ENCODE measurements around the gene STARD10.

DNA sequence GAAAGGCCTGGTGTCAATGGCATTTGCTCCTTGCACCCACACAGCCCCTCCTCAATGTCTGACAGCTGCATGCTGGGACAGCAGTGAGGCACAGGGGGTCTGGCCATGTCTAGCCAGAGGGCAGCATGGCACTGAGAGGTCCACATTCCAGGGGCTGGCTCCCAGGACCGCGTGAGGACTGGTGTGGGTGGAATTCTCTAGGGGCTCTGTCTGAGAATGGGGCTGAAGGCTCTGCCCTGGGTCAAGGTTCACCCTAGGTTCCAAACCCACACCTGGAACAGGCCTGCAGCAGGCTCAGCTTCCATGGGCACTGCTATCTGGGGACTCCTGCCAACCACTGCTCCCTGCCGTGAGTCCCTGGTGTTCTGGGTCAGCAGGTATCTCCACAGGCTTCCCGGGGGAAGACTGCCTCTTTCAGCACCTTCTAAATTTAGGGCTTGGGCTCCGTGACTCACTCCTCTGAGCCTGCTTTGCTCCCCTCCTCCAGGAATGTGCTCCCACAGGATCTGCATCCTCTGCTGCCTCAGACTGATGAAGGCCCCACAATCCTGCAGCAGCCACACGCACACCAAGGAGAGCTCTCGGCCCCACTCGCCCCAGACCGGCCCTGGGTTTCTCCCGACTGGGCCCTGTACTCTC is 4.2 kb downstream of the STARD10 start:
- no peak for TF ChIP-seq ZFP36 (IDR thresholded peaks at IDR 0.05; ENCODE audit: borderline replicate concordance, partially characterized antibody)
- no peak for TF ChIP-seq POLR2A (IDR thresholded peaks at IDR 0.05; ENCODE audit: low read length)
- TF ChIP-seq, protein P1, sequence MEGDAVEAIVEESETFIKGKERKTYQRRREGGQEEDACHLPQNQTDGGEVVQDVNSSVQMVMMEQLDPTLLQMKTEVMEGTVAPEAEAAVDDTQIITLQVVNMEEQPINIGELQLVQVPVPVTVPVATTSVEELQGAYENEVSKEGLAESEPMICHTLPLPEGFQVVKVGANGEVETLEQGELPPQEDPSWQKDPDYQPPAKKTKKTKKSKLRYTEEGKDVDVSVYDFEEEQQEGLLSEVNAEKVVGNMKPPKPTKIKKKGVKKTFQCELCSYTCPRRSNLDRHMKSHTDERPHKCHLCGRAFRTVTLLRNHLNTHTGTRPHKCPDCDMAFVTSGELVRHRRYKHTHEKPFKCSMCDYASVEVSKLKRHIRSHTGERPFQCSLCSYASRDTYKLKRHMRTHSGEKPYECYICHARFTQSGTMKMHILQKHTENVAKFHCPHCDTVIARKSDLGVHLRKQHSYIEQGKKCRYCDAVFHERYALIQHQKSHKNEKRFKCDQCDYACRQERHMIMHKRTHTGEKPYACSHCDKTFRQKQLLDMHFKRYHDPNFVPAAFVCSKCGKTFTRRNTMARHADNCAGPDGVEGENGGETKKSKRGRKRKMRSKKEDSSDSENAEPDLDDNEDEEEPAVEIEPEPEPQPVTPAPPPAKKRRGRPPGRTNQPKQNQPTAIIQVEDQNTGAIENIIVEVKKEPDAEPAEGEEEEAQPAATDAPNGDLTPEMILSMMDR (IDR thresholded peaks at IDR 0.05), result no peak
- TF ChIP-seq NFE2L2 (conservative IDR thresholded peaks at IDR 0.05; ENCODE audit: low read length), result no peak
- TF ChIP-seq, protein P2, sequence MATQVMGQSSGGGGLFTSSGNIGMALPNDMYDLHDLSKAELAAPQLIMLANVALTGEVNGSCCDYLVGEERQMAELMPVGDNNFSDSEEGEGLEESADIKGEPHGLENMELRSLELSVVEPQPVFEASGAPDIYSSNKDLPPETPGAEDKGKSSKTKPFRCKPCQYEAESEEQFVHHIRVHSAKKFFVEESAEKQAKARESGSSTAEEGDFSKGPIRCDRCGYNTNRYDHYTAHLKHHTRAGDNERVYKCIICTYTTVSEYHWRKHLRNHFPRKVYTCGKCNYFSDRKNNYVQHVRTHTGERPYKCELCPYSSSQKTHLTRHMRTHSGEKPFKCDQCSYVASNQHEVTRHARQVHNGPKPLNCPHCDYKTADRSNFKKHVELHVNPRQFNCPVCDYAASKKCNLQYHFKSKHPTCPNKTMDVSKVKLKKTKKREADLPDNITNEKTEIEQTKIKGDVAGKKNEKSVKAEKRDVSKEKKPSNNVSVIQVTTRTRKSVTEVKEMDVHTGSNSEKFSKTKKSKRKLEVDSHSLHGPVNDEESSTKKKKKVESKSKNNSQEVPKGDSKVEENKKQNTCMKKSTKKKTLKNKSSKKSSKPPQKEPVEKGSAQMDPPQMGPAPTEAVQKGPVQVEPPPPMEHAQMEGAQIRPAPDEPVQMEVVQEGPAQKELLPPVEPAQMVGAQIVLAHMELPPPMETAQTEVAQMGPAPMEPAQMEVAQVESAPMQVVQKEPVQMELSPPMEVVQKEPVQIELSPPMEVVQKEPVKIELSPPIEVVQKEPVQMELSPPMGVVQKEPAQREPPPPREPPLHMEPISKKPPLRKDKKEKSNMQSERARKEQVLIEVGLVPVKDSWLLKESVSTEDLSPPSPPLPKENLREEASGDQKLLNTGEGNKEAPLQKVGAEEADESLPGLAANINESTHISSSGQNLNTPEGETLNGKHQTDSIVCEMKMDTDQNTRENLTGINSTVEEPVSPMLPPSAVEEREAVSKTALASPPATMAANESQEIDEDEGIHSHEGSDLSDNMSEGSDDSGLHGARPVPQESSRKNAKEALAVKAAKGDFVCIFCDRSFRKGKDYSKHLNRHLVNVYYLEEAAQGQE (IDR thresholded peaks at IDR 0.05), result no peak
- TF ChIP-seq CHD2 (IDR thresholded peaks at IDR 0.05; ENCODE audit: low read length, partially characterized antibody), result no peak
- TF ChIP-seq CHD4 (IDR thresholded peaks at IDR 0.05; ENCODE audit: borderline replicate concordance), result no peak
